Rectal smooth muscle tissue (tissue), 1 donor: ENCODE results near the gene PLAGL1.

Experiments used
- H3K27ac ChIP-seq: one replicate; pipeline ENCODE4 v1.7.0; 2013; ENCODE audit warnings: low read depth, low read length, inconsistent platforms
- H3K27me3 ChIP-seq: one replicate; pipeline ENCODE4 v1.7.0; 2013; ENCODE audit warnings: low read length; ENCODE audit not compliant: control insufficient read depth, insufficient read depth
- H3K36me3 ChIP-seq: one replicate; pipeline ENCODE4 v1.7.0; 2013; ENCODE audit warnings: low read length; ENCODE audit not compliant: control insufficient read depth, insufficient read depth
- H3K4me1 ChIP-seq: one replicate; pipeline ENCODE4 v1.7.0; 2013; ENCODE audit warnings: low read length; ENCODE audit not compliant: control insufficient read depth, insufficient read depth
- H3K4me3 ChIP-seq: one replicate; pipeline ENCODE4 v1.7.0; 2013; ENCODE audit warnings: low read length
- H3K9ac ChIP-seq: one replicate; pipeline ENCODE4 v1.7.0; 2013; ENCODE audit warnings: low read length

The PLAGL1 gene

GRCh38 chr6:143958839-143959399 is 49.1 kb downstream of the PLAGL1 start:
- H3K4me1 ChIP-seq: peaks cover 3% of the 10 kb centered on the region
- H3K27me3 ChIP-seq: no peaks in the 10 kb centered on the region
- no peak overlapping the region for H3K9ac ChIP-seq
- H3K4me3 ChIP-seq: no peak overlapping the region
- no peak overlapping the region for H3K27ac ChIP-seq
- no peaks in the 10 kb centered on the region for H3K36me3 ChIP-seq

GRCh38 chr6:143957679-143958274 is 50.3 kb downstream of the PLAGL1 start:
- Histone ChIP-seq H3K36me3 (no peaks in the 10 kb centered on the region), H3K4me1 (peaks cover 3% of the 10 kb centered on the region), H3K9ac (no peak overlapping the region), H3K27ac (no peak overlapping the region), H3K27me3 (no peaks in the 10 kb centered on the region), H3K4me3 (no peak overlapping the region)

- H3K9ac ChIP-seq: no peak overlapping the region
- H3K36me3 ChIP-seq: no peaks in the 10 kb centered on the region
- no peaks in the 10 kb centered on the region for H3K27me3 ChIP-seq
- H3K4me1 ChIP-seq: peaks cover 3% of the 10 kb centered on the region
- no peak overlapping the region for H3K4me3 ChIP-seq
- H3K27ac ChIP-seq: no peak overlapping the region
Measured at GRCh38 chr6:143955971-143956370, 52.1 kb downstream of the PLAGL1 start.

- no peaks in the 10 kb centered on the region for H3K36me3 ChIP-seq
- no peak overlapping the region for H3K27ac ChIP-seq
Measured at GRCh38 chr6:143953922-143954321, 54.1 kb downstream of the PLAGL1 start.

GRCh38 chr6:143952947-143953701 is 54.9 kb downstream of the PLAGL1 start:
- Histone ChIP-seq H3K4me3 (no peak overlapping the region), H3K36me3 (no peaks in the 10 kb centered on the region), H3K27me3 (no peaks in the 10 kb centered on the region), H3K4me1 (no peaks in the 10 kb centered on the region), H3K9ac (no peak overlapping the region), H3K27ac (no peak overlapping the region)

More at GRCh38 chr6:143953922-143954321, 54.1 kb downstream of the PLAGL1 start:
- peaks cover 2% of the 10 kb centered on the region for H3K4me1 ChIP-seq
- no peak overlapping the region for H3K9ac ChIP-seq
- H3K4me3 ChIP-seq: no peak overlapping the region
- no peaks in the 10 kb centered on the region for H3K27me3 ChIP-seq

GRCh38 chr6:143952060-143952778 is 55.8 kb downstream of the PLAGL1 start:
- no peaks in the 10 kb centered on the region for H3K36me3 ChIP-seq
- H3K4me1 ChIP-seq: no peaks in the 10 kb centered on the region
- no peak overlapping the region for H3K4me3 ChIP-seq
- no peaks in the 10 kb centered on the region for H3K27me3 ChIP-seq
- no peak overlapping the region for H3K9ac ChIP-seq
- H3K27ac ChIP-seq: no peak overlapping the region

- Histone ChIP-seq H3K27ac (no peak overlapping the region), H3K27me3 (no peaks in the 10 kb centered on the region), H3K9ac (no peak overlapping the region)
Measured at GRCh38 chr6:143950875-143951274, 57.2 kb downstream of the PLAGL1 start.

GRCh38 chr6:143949962-143950361 is 58.1 kb downstream of the PLAGL1 start:
- H3K4me3 ChIP-seq: no peak overlapping the region
- no peak overlapping the region for H3K9ac ChIP-seq
- H3K36me3 ChIP-seq: no peaks in the 10 kb centered on the region
- no peak overlapping the region for H3K27ac ChIP-seq
- no peaks in the 10 kb centered on the region for H3K27me3 ChIP-seq
- no peaks in the 10 kb centered on the region for H3K4me1 ChIP-seq

More at GRCh38 chr6:143950875-143951274, 57.2 kb downstream of the PLAGL1 start:
- Histone ChIP-seq H3K4me3 (no peak overlapping the region), H3K4me1 (no peaks in the 10 kb centered on the region), H3K36me3 (no peaks in the 10 kb centered on the region)

- Histone ChIP-seq H3K27ac (no peak overlapping the region), H3K27me3 (no peaks in the 10 kb centered on the region), H3K4me3 (no peak overlapping the region), H3K9ac (no peak overlapping the region), H3K4me1 (no peaks in the 10 kb centered on the region), H3K36me3 (no peaks in the 10 kb centered on the region)
Measured at GRCh38 chr6:143949535-143949934, 58.5 kb downstream of the PLAGL1 start.

- Histone ChIP-seq H3K4me1 (no peaks in the 10 kb centered on the region), H3K27me3 (no peaks in the 10 kb centered on the region), H3K36me3 (no peaks in the 10 kb centered on the region), H3K27ac (no peak overlapping the region), H3K9ac (no peak overlapping the region), H3K4me3 (no peak overlapping the region)
Measured at GRCh38 chr6:143948208-143948607, 59.9 kb downstream of the PLAGL1 start.

GRCh38 chr6:143941852-143942627 is 66.0 kb downstream of the PLAGL1 start:
- H3K36me3 ChIP-seq: no peaks in the 10 kb centered on the region
- no peak overlapping the region for H3K9ac ChIP-seq
- no peaks in the 10 kb centered on the region for H3K4me1 ChIP-seq

More at GRCh38 chr6:143941852-143942627, 66.0 kb downstream of the PLAGL1 start:
- Histone ChIP-seq H3K27ac (no peak overlapping the region), H3K27me3 (no peaks in the 10 kb centered on the region), H3K4me3 (no peak overlapping the region)
